ENCODE measurements around the gene MDM1.

DNA sequence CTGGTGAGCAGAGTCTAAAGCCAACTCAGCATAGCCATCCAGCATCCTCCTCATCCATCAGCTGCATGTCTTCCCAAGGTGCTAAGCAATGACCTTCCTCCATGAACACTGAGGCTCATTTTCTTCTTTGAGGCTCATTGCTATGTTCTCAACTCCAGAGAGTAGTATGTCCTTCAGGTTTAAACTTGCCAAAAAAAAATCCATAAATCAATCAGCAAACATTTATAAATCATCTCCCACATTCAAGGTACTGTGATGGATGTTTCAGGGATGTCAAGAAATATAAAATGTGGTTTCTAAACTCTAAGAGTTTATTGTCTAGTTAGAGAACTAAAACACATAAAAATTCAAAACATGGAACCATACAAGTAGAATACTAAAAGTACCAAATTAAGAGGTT, 29.8 kb upstream of the MDM1 start:
- TF ChIP-seq CTCF (tag by site-specific recombination; IDR thresholded peaks at IDR 0.05) (no peak), OSR2 (tag by site-specific recombination; IDR thresholded peaks at IDR 0.05) (no peak), ZNF558 (tag by site-specific recombination; IDR thresholded peaks at IDR 0.05) (no peak), ZNF785 (tag by site-specific recombination; IDR thresholded peaks at IDR 0.05) (no peak), ZNF140 (tag by site-specific recombination; IDR thresholded peaks at IDR 0.05) (no peak), ZNF747 (tag by site-specific recombination; IDR thresholded peaks at IDR 0.05) (no peak), PATZ1 (tag by site-specific recombination; IDR thresholded peaks at IDR 0.05) (no peak), YY1 (tag by site-specific recombination; IDR thresholded peaks at IDR 0.05) (no peak)

Measured in HEK293 (cell line).